ENCODE results near the gene SRP9.

- TF ChIP-seq CTCF (optimal IDR thresholded peaks at IDR 0.05 in 1 of 3, IDR thresholded peaks at IDR 0.05 in 1 of 3, conservative IDR thresholded peaks at IDR 0.05 in 1 of 3; ENCODE audit: extremely low read depth in 1 of 3, insufficient read depth in 2 of 3, low read length in 3 of 3) (no peak), EZH2 (IDR thresholded peaks at IDR 0.05; ENCODE audit: low read length) (no peak)
Observed at GRCh38 chr1:225770561-225771248, 6.9 kb upstream of the SRP9 start.
